Endodermal cell (in vitro differentiated cells): ENCODE data around the gene KAZN. TPM values are rescaled to one million over a fixed set of nuclear protein-coding genes. Genes with fewer than 3 reads are reported as not detected.

Source experiments
- DNase-seq: peaks from one replicate; pipeline ENCODE4 v3.0.0-alpha.2; 2017
- H3K27ac ChIP-seq: 2 replicates; pipeline ENCODE4 v1.5.1; 2013; ENCODE audit warnings: mild to moderate bottlenecking, low read depth, low read length, moderate library complexity
- H3K27me3 ChIP-seq: 2 replicates; pipeline ENCODE4 v1.6.1; 2013; ENCODE audit warnings: mild to moderate bottlenecking, low read length, moderate library complexity; ENCODE audit not compliant: insufficient read depth, control insufficient read depth, poor library complexity, severe bottlenecking
- H3K36me3 ChIP-seq: 2 replicates; pipeline ENCODE4 v1.7.0; 2013; ENCODE audit warnings: mild to moderate bottlenecking, low read length, moderate library complexity; ENCODE audit not compliant: control insufficient read depth, insufficient read depth
- H3K4me1 ChIP-seq: one replicate; pipeline ENCODE4 v1.7.0; 2013; ENCODE audit warnings: low read length; ENCODE audit not compliant: control insufficient read depth, insufficient read depth
- H3K4me3 ChIP-seq: 2 replicates; pipeline ENCODE4 v1.5.1; 2013; ENCODE audit warnings: mild to moderate bottlenecking, low read length, moderate library complexity
- H3K9ac ChIP-seq: 2 replicates; pipeline ENCODE4 v1.6.1; 2013; ENCODE audit warnings: mild to moderate bottlenecking, low read length, moderate library complexity; ENCODE audit not compliant: poor library complexity, severe bottlenecking; ENCODE audit errors: extremely low read depth
- H3K9me3 ChIP-seq: 2 replicates; pipeline ENCODE4 v1.6.1; 2013; ENCODE audit warnings: mild to moderate bottlenecking, low read length, moderate library complexity; ENCODE audit not compliant: control insufficient read depth
- H3K27ac Mint-ChIP-seq: 2 replicates; pipeline ENCODE4 v1.8.0; 2020; ENCODE audit warnings: mixed read lengths
- H3K27me3 Mint-ChIP-seq: 2 replicates; pipeline ENCODE4 v1.8.0; 2021; ENCODE audit warnings: mild to moderate bottlenecking, mixed read lengths; ENCODE audit not compliant: insufficient read depth
- H3K36me3 Mint-ChIP-seq: 2 replicates; pipeline ENCODE4 v1.8.0; 2020; ENCODE audit warnings: low read depth, mixed read lengths
- H3K4me1 Mint-ChIP-seq: 2 replicates; pipeline ENCODE4 v1.8.0; 2020; ENCODE audit warnings: mixed read lengths
- H3K4me3 Mint-ChIP-seq: 2 replicates; pipeline ENCODE4 v1.8.0; 2020; ENCODE audit warnings: mild to moderate bottlenecking, moderate library complexity, mixed read lengths
- H3K9me3 Mint-ChIP-seq: 2 replicates; pipeline ENCODE4 v1.8.0; 2020; ENCODE audit warnings: mild to moderate bottlenecking, mixed read lengths
- CTCF ChIP-seq: fragments of 200-600 bp; sonication (generic); conservative IDR thresholded peaks from 2 replicates; pipeline ENCODE4 v1.5.0; 2021; ENCODE audit warnings: antibody characterized with exemption, mild to moderate bottlenecking
- WGBS, 2 experiments: methylation state at CpG; one replicate each; pipeline versions ENCODE4 v1.1.5 to v1.1.7; 2013; ENCODE audit warnings: missing lambda C conversion rate in 2 of 2, mixed read lengths in 1 of 2; ENCODE audit not compliant: insufficient coverage in 1 of 2, insufficient read length in 1 of 2; 5-methylcytosine and 5-hydroxymethylcytosine counted together
- total RNA-seq, 2 donors: library from RNA; stranded (reverse); fragmentation: NEBNext Ultra II Directional in 1 of 2; extraction: Animal tissue kit (Norgen Biotek cat#: 25700) in 1 of 2; gene quantifications; 2 replicates in 1 of 2; 3 replicates in 1 of 2; pipeline ENCODE4 v1.2.1, GENCODE V29; 2021

KAZN gene
- total RNA-seq, 2 donors from 2014 or later = 12.4 to 13.9 TPM

DNA sequence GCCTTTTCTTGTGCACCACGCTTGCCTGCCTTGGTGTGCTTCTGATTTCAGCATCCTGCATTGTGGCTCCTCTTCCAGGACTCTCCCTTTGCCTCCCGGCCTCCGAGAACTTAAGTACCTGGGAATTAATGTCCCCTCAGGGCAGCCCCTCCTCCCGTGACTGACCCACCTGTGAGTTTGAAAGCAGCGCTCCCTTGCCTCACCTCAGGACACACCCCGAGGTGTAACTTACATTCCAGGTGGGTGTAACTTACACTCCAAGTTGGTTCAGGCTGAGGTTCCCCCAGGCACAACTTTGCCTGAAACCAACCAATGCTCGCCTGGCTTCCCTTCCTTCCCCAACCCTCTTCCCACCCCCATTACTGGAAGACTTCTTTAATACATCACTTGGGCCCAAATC is 161.4 kb downstream of the KAZN start:
- H3K4me1 Mint-ChIP-seq = peaks cover 65% of the 10 kb centered on the region

GRCh38 chr1:14760780-14761179 is 162.3 kb downstream of the KAZN start:
- H3K27me3 Mint-ChIP-seq = no peaks in the 10 kb centered on the region
- Histone ChIP-seq H3K9ac (no peak overlapping the region), H3K27ac (no peak overlapping the region), H3K36me3 (no peaks in the 10 kb centered on the region), H3K4me1 (peaks cover 2% of the 10 kb centered on the region), H3K27me3 (no peaks in the 10 kb centered on the region), H3K9me3 (no peaks in the 10 kb centered on the region), H3K4me3 (no peak overlapping the region)
- TF ChIP-seq CTCF = no peak
- H3K9me3 Mint-ChIP-seq = no peaks in the 10 kb centered on the region
- no peaks in the 10 kb centered on the region for H3K36me3 Mint-ChIP-seq
- H3K4me1 Mint-ChIP-seq = peaks cover 69% of the 10 kb centered on the region
- no peak overlapping the region for H3K4me3 Mint-ChIP-seq
- 90 to 92% methylated on average over 4 to 5 of the region's 5 CpGs for WGBS, 2 experiments
- DNase-seq = no peak
- H3K27ac Mint-ChIP-seq = no peak overlapping the region

More for the DNA sequence above, 161.4 kb downstream of the KAZN start:
- Mint-ChIP-seq H3K27ac (peak overlapping the region; percentile 22), H3K9me3 (no peaks in the 10 kb centered on the region), H3K36me3 (no peaks in the 10 kb centered on the region), H3K4me3 (no peak overlapping the region), H3K27me3 (no peaks in the 10 kb centered on the region)
- Histone ChIP-seq H3K27ac (no peak overlapping the region), H3K27me3 (no peaks in the 10 kb centered on the region), H3K9ac (no peak overlapping the region), H3K9me3 (no peaks in the 10 kb centered on the region), H3K4me3 (no peak overlapping the region), H3K4me1 (peaks cover 2% of the 10 kb centered on the region), H3K36me3 (no peaks in the 10 kb centered on the region)
- 87 to 92% methylated on average over 3 to 7 of the region's 7 CpGs for WGBS, 2 experiments
- DNase-seq = peak; percentile 58
- TF ChIP-seq CTCF = no peak

DNA sequence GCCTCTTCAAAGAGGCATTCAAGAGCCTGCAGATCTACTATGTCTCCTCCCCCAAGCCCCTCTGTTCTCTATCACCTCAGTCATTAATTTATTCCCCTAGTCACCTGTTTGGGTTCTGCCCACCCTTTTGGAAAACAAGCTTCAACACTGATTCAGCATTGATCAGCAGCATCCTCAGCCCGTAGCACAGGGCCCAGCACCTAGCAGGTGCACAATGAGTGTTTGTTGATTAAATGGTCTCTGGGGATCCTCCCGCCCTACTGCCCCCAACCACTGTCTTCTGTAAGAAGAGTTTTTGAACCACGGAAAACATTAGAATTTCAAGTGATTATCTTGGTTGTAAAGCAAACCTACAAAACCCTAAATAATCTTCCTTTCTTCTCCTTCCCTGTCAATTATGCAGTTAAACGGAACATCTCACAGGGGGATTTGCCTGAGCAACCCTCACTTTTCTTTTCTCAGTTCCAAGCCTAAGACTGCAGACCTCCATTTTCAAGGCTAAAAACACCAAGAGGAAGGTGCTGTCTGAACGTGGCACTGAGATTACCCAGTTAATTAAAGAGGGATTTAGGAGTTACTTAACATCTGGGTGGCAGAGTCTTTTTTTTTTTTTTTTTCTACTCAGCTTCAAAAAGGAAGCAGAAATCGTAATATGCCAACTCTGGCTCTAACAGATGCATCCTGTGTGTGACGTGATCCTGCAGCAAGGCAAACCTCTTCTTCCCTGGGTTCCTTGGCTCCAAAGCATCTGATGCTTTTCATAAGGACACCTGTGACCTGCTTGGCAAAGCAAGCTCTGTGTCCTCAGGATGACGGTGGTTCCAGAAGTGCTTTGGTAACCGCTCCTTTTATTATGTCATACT is 163.0 kb downstream of the KAZN start:
- H3K4me1 ChIP-seq = peaks cover 2% of the 10 kb centered on the region
- H3K9me3 Mint-ChIP-seq = no peaks in the 10 kb centered on the region
- H3K36me3 ChIP-seq = no peaks in the 10 kb centered on the region
- DNase-seq = no peak
- H3K4me3 ChIP-seq = no peak overlapping the region
- no peaks in the 10 kb centered on the region for H3K36me3 Mint-ChIP-seq
- no peaks in the 10 kb centered on the region for H3K9me3 ChIP-seq
- no peak overlapping the region for H3K27ac Mint-ChIP-seq
- no peaks in the 10 kb centered on the region for H3K27me3 ChIP-seq
- H3K4me1 Mint-ChIP-seq = peaks cover 72% of the 10 kb centered on the region
- no peak overlapping the region for H3K4me3 Mint-ChIP-seq
- no peaks in the 10 kb centered on the region for H3K27me3 Mint-ChIP-seq
- TF ChIP-seq CTCF = no peak
- H3K9ac ChIP-seq = no peak overlapping the region
- no peak overlapping the region for H3K27ac ChIP-seq
- 90 to 96% methylated on average over 7 to 9 of the region's 9 CpGs for WGBS, 2 experiments
